Endodermal cell (in vitro differentiated cells): ENCODE data around the gene PAX7. TPM values are rescaled to one million over a fixed set of nuclear protein-coding genes. Genes with fewer than 3 reads are reported as not detected.

ENCODE experiments used
- DNase-seq: peaks from one replicate; pipeline ENCODE4 v3.0.0-alpha.2; 2017
- H3K27ac ChIP-seq: 2 replicates; pipeline ENCODE4 v1.5.1; 2013; ENCODE audit warnings: mild to moderate bottlenecking, low read depth, low read length, moderate library complexity
- H3K27me3 ChIP-seq: 2 replicates; pipeline ENCODE4 v1.6.1; 2013; ENCODE audit warnings: mild to moderate bottlenecking, low read length, moderate library complexity; ENCODE audit not compliant: insufficient read depth, control insufficient read depth, poor library complexity, severe bottlenecking
- H3K36me3 ChIP-seq: 2 replicates; pipeline ENCODE4 v1.7.0; 2013; ENCODE audit warnings: mild to moderate bottlenecking, low read length, moderate library complexity; ENCODE audit not compliant: control insufficient read depth, insufficient read depth
- H3K4me1 ChIP-seq: one replicate; pipeline ENCODE4 v1.7.0; 2013; ENCODE audit warnings: low read length; ENCODE audit not compliant: control insufficient read depth, insufficient read depth
- H3K4me3 ChIP-seq: 2 replicates; pipeline ENCODE4 v1.5.1; 2013; ENCODE audit warnings: mild to moderate bottlenecking, low read length, moderate library complexity
- H3K9ac ChIP-seq: 2 replicates; pipeline ENCODE4 v1.6.1; 2013; ENCODE audit warnings: mild to moderate bottlenecking, low read length, moderate library complexity; ENCODE audit not compliant: poor library complexity, severe bottlenecking; ENCODE audit errors: extremely low read depth
- H3K9me3 ChIP-seq: 2 replicates; pipeline ENCODE4 v1.6.1; 2013; ENCODE audit warnings: mild to moderate bottlenecking, low read length, moderate library complexity; ENCODE audit not compliant: control insufficient read depth
- H3K27ac Mint-ChIP-seq: 2 replicates; pipeline ENCODE4 v1.8.0; 2020; ENCODE audit warnings: mixed read lengths
- H3K27me3 Mint-ChIP-seq: 2 replicates; pipeline ENCODE4 v1.8.0; 2021; ENCODE audit warnings: mild to moderate bottlenecking, mixed read lengths; ENCODE audit not compliant: insufficient read depth
- H3K36me3 Mint-ChIP-seq: 2 replicates; pipeline ENCODE4 v1.8.0; 2020; ENCODE audit warnings: low read depth, mixed read lengths
- H3K4me1 Mint-ChIP-seq: 2 replicates; pipeline ENCODE4 v1.8.0; 2020; ENCODE audit warnings: mixed read lengths
- H3K4me3 Mint-ChIP-seq: 2 replicates; pipeline ENCODE4 v1.8.0; 2020; ENCODE audit warnings: mild to moderate bottlenecking, moderate library complexity, mixed read lengths
- H3K9me3 Mint-ChIP-seq: 2 replicates; pipeline ENCODE4 v1.8.0; 2020; ENCODE audit warnings: mild to moderate bottlenecking, mixed read lengths
- WGBS, 2 experiments: methylation state at CpG; one replicate each; pipeline versions ENCODE4 v1.1.5 to v1.1.7; 2013; ENCODE audit warnings: missing lambda C conversion rate in 2 of 2, mixed read lengths in 1 of 2; ENCODE audit not compliant: insufficient coverage in 1 of 2, insufficient read length in 1 of 2; 5-methylcytosine and 5-hydroxymethylcytosine counted together
- total RNA-seq, 2 donors: library from RNA; stranded (reverse); fragmentation: NEBNext Ultra II Directional in 1 of 2; extraction: Animal tissue kit (Norgen Biotek cat#: 25700) in 1 of 2; gene quantifications; 2 replicates in 1 of 2; 3 replicates in 1 of 2; pipeline ENCODE4 v1.2.1, GENCODE V29; 2021
- TF ChIP-seq, protein P1 (sequence below): fragments of 200-600 bp; sonication (generic); conservative IDR thresholded peaks from 2 replicates; pipeline ENCODE4 v1.5.0; 2021; ENCODE audit warnings: antibody characterized with exemption, mild to moderate bottlenecking

The PAX7 gene
- total RNA-seq, 2 donors from 2014 or later = 2.2 to 2.4 TPM

DNA sequence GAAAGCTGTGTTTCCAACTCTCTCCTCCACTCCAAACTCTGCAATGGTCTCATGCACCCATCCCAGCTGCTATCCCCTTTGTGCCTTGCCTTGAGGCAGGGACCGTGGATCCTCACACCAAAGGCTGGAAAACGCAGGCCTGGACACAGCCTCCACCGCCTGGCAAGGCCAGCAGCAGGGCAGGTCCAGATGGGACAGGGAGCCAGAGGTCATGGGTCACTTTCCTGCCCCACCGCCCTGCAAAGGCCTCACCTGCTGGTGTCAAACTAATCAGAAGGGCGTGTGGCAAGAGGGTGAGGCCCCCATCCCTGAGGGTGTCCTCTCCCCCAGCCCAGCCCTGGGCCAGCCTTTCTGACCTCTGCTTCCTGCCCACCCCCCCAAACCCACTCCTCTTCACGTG, 106.3 kb downstream of the PAX7 start:
- no peak overlapping the region for H3K27ac Mint-ChIP-seq
- DNase-seq = peak; percentile 44
- H3K27me3 Mint-ChIP-seq = peaks cover 49% of the 10 kb centered on the region
- no peaks in the 10 kb centered on the region for H3K36me3 Mint-ChIP-seq
- H3K4me1 Mint-ChIP-seq = peaks cover 16% of the 10 kb centered on the region
- Histone ChIP-seq H3K4me3 (no peak overlapping the region), H3K9me3 (no peaks in the 10 kb centered on the region), H3K27me3 (no peaks in the 10 kb centered on the region), H3K36me3 (no peaks in the 10 kb centered on the region), H3K9ac (no peak overlapping the region), H3K27ac (no peak overlapping the region), H3K4me1 (peaks cover 12% of the 10 kb centered on the region)
- 89 to 90% methylated on average over 4 to 6 of the region's 6 CpGs for WGBS, 2 experiments
- TF ChIP-seq, protein P1, sequence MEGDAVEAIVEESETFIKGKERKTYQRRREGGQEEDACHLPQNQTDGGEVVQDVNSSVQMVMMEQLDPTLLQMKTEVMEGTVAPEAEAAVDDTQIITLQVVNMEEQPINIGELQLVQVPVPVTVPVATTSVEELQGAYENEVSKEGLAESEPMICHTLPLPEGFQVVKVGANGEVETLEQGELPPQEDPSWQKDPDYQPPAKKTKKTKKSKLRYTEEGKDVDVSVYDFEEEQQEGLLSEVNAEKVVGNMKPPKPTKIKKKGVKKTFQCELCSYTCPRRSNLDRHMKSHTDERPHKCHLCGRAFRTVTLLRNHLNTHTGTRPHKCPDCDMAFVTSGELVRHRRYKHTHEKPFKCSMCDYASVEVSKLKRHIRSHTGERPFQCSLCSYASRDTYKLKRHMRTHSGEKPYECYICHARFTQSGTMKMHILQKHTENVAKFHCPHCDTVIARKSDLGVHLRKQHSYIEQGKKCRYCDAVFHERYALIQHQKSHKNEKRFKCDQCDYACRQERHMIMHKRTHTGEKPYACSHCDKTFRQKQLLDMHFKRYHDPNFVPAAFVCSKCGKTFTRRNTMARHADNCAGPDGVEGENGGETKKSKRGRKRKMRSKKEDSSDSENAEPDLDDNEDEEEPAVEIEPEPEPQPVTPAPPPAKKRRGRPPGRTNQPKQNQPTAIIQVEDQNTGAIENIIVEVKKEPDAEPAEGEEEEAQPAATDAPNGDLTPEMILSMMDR = no peak
- no peak overlapping the region for H3K4me3 Mint-ChIP-seq
- no peaks in the 10 kb centered on the region for H3K9me3 Mint-ChIP-seq

DNA sequence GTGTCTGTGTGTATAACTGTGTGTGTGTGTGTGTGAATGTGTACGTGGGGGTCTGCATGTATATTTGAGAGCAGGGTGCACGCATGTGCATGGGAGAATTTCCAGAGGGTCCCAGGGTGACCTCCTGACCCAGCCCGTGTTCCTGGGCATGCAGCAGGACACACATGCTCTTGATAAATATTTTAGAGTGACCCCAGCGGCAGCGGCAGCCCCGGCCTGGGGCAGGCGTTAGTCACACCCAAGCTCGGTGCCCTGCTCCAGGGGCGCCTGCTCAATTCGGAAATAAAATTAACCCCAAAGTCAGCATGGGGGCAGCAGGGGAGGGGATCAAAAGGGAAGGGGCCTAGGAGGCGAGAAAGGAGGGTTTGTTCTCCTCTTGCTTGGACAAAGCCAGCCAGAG, 107.5 kb downstream of the PAX7 start:
- Mint-ChIP-seq H3K27ac (no peak overlapping the region), H3K36me3 (no peaks in the 10 kb centered on the region), H3K4me3 (no peak overlapping the region), H3K9me3 (no peaks in the 10 kb centered on the region), H3K27me3 (peaks cover 48% of the 10 kb centered on the region), H3K4me1 (peaks cover 7% of the 10 kb centered on the region)
- Histone ChIP-seq H3K9me3 (no peaks in the 10 kb centered on the region), H3K27ac (peak overlapping the region; percentile 1), H3K9ac (no peak overlapping the region), H3K27me3 (no peaks in the 10 kb centered on the region), H3K4me1 (peaks cover 8% of the 10 kb centered on the region), H3K4me3 (no peak overlapping the region), H3K36me3 (no peaks in the 10 kb centered on the region)
- WGBS, 2 experiments = 66 to 77% methylated on average over 9 to 10 of the region's 11 CpGs
- DNase-seq = peak; percentile 38
- TF ChIP-seq, protein P1 = no peak

DNA sequence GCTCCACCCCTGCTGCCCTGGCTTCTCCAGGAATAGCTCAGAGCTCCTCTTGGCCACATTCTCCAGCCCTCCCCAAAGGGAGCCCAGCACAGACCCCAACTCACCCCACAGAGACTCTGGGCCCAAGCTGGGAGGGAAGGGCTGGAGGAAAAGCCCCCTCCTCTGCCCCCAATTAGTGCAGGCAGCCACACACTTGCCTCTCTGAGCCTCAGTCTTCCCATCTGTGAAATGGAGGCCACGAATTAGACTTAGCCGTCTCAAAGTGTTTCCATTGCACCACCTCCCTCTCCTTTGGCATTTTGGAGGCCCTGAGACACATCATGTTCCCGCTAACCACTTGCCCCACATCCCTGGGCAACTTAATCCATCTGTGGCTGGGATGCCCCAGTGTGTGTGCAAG, 108.0 kb downstream of the PAX7 start:
- Histone ChIP-seq H3K4me3 (no peak overlapping the region), H3K9me3 (no peaks in the 10 kb centered on the region), H3K27me3 (no peaks in the 10 kb centered on the region), H3K9ac (no peak overlapping the region), H3K4me1 (peaks cover 5% of the 10 kb centered on the region), H3K36me3 (no peaks in the 10 kb centered on the region), H3K27ac (peak overlapping the region; percentile 1)
- DNase-seq = no peak
- TF ChIP-seq, protein P1 = no peak
- 83 to 94% methylated on average over 1 to 3 of the region's 3 CpGs for WGBS, 2 experiments
- H3K36me3 Mint-ChIP-seq = no peaks in the 10 kb centered on the region
- peaks cover 48% of the 10 kb centered on the region for H3K27me3 Mint-ChIP-seq
- peaks cover 4% of the 10 kb centered on the region for H3K4me1 Mint-ChIP-seq
- no peaks in the 10 kb centered on the region for H3K9me3 Mint-ChIP-seq
- no peak overlapping the region for H3K27ac Mint-ChIP-seq
- no peak overlapping the region for H3K4me3 Mint-ChIP-seq
